HL-60/S4 treated with retinoic acid at 250 ng/mL for 4 days and 3 days (cell line): ENCODE results near the gene CXCL12.

ENCODE experiments used
- in situ Hi-C: fragments of 300-500 bp; cut with MboI; formaldehyde crosslinking; loops from 2 replicates; pipeline ENCODE4 v1.7.0; 2022; ENCODE audit warnings: low sequenced_read_pairs

The CXCL12 gene

GRCh38 chr10:44385026-44385695, at the start of gene CXCL12:
CXCL12 (minus strand) TSS chr10:44385097; CDS start chr10:44385005, 92 bp downstream.
- in situ Hi-C loops: loop anchor here (25.0 kb wide), 1 partner anchor 723 kb away; no protein-coding TSS in a partner anchor

GRCh38 chr10:44427479-44427878, 42.6 kb upstream of the CXCL12 start:
- in situ Hi-C loops: no loop called here

- in situ Hi-C loops: no loop called here
Observed at GRCh38 chr10:44427037-44427436, 42.1 kb upstream of the CXCL12 start.

GRCh38 chr10:44426247-44427034, 41.5 kb upstream of the CXCL12 start:
- in situ Hi-C loops: no loop called here

- in situ Hi-C loops: no loop called here
Observed at GRCh38 chr10:44425466-44425865, 40.6 kb upstream of the CXCL12 start.

GRCh38 chr10:44424957-44425356, 40.1 kb upstream of the CXCL12 start:
- in situ Hi-C loops: no loop called here

- in situ Hi-C loops: no loop called here
Observed at GRCh38 chr10:44424298-44424697, 39.4 kb upstream of the CXCL12 start.

- in situ Hi-C loops: no loop called here
Observed at GRCh38 chr10:44422570-44423101, 37.7 kb upstream of the CXCL12 start.

GRCh38 chr10:44422153-44422552, 37.3 kb upstream of the CXCL12 start:
- in situ Hi-C loops: no loop called here

GRCh38 chr10:44419790-44420549, 35.1 kb upstream of the CXCL12 start:
- in situ Hi-C loops: no loop called here

GRCh38 chr10:44418637-44419036, 33.7 kb upstream of the CXCL12 start:
- in situ Hi-C loops: no loop called here

GRCh38 chr10:44417761-44418160, 32.9 kb upstream of the CXCL12 start:
- in situ Hi-C loops: no loop called here

- in situ Hi-C loops: no loop called here
Observed at GRCh38 chr10:44416936-44417335, 32.0 kb upstream of the CXCL12 start.

- in situ Hi-C loops: no loop called here
Observed at GRCh38 chr10:44416021-44416771, 31.3 kb upstream of the CXCL12 start.

GRCh38 chr10:44415121-44415520, 30.2 kb upstream of the CXCL12 start:
- in situ Hi-C loops: no loop called here

- in situ Hi-C loops: no loop called here
Observed at GRCh38 chr10:44413416-44413815, 28.5 kb upstream of the CXCL12 start.

- in situ Hi-C loops: no loop called here
Observed at GRCh38 chr10:44411251-44411650, 26.4 kb upstream of the CXCL12 start.

GRCh38 chr10:44404741-44405437, 20.0 kb upstream of the CXCL12 start:
- in situ Hi-C loops: no loop called here

- in situ Hi-C loops: no loop called here
Observed at GRCh38 chr10:44402465-44403195, 17.7 kb upstream of the CXCL12 start.
